Tongue (tissue), 2 donors: ENCODE measurements around the gene FAM53B. TPM values are rescaled to one million over a fixed set of nuclear protein-coding genes. Genes with fewer than 3 reads are reported as not detected.

Experiments
- DNase-seq: peaks from one replicate; pipeline ENCODE4 v3.0.0-alpha.2; 2015
- total RNA-seq: library from RNA; depleted of rRNA; stranded (reverse); fragments of >200 nt; gene quantifications from one replicate; pipeline ENCODE4 v1.2.3, GENCODE V29; 2014

The FAM53B gene
- total RNA-seq, 1 donor from 2014 or later: 70.9 TPM

DNA sequence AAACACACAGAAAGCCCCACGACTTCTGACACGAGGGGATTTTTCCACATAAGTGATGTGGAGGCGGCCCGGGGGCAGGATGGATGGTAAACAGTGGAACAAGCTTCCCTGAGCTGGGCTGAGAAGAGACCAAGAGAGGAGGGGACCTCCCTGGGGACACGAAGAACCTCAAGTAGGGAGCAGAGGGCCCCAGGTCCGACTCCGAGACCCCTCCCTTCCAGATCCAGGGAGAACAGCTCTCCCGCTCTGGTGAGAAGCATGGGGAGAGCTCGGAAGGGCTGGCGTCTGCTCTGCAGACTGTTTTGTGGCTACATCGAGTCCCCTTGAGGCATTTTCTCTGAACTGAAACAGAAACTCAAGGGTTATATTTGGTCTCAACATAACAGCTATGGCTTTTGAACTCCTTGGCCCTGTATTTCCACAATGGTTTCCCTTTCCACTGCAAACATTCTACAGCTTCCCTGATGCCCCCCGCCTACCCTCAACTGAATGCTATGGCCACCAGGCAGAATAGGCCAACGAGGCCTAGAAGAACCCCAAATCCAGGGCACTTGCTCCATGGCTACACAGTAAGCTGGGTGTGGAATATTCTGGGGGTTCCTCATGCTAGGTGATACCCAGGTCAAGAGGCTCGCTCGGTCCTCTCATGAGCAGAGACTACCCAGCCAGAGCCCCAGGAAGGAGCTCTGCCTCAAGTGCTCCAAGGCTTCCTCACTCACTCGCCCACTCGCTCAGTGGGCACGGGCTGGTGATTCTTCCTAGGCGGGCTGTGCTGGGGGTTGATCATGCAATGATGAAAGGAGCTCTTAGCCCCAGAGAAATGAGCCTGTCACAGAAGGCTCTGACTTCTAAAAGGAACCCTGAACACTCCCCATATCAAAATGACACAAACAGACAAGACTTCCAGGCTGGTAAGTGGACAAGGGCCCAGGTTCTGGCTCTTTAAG, 47.5 kb downstream of the FAM53B start:
- DNase-seq: no peak

DNA sequence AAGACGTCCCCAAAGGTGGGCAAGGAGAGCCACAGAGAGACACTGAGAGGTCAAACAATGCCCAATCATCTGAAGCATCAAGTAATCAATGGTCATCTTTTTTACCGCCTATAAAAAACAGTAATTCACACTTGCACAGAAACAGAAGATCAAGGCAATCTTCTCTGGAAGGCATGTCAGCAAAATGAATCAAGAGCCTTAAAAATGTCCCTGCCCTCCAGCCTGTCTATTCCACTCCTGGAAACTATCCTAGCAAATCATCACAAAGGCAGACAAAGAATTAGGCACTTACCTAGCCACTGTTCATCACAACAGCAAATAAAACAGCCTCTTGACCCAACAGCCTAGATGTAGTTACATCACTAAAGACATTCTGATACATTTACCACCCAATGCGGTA, 48.9 kb downstream of the FAM53B start:
- no peak for DNase-seq

DNA sequence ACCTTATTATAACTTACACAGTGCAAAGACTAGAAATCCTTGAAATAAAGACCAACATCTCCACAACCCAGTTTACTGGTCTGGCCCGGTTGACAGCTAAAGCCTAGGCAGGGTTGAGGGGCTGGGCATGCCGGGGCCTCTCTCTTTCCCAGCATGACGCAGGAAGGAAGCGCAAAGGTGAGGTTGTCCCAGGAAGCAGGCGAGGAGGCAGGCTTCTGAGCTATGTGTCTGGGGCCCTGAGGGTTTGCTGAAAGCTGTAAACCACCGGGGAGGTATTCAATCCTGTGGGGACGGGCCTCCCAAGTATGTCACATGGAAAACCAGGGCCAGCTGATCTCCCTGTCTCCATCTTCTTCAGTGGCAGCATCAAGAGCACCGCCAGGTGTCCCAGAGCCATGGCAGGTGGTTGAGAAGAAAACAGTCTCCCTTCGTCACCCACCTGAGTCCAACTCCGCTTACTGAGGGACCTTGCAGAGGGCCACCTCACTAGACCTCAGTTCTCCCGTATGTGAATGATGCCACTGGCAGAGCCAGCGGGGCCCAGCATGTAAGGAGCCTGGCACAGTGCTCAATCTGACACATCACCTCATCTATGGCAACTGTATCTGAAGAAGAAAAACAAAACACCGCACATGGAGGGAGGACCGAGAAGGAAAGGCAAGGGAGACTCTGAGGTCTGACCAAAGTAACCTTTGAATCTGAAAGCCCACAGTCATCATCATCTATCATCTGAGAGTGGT, 49.5 kb downstream of the FAM53B start:
- no peak for DNase-seq

DNA sequence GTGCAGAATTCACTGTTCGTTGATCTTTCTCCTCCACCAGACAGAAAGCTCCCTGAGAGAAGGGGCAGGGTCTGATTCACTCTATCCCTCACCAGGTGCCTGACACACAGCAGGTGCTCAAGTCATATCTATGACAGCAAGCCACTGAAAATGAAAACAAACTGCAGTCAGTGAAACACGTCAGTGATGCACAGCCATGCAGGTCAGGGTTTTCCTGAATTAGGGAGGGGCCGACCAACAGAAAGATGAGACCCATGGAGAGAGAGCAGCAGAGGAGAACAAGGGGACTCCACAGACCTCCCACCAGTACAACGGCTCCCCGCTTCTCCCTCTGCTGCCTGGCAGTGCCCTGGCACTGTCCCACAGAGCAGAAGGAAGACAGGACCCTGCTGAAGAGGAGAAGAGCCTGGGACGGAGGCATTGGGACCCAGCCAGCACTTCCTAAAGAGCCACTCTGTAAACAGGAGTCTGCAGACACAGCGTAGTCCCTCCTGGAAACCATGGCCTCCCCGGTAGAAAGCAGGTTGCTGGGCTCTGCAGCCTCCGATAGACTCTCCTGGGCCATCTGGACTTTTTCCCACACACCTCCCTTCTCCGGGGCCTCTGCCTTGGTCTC, 50.3 kb downstream of the FAM53B start:
- no peak for DNase-seq

DNA sequence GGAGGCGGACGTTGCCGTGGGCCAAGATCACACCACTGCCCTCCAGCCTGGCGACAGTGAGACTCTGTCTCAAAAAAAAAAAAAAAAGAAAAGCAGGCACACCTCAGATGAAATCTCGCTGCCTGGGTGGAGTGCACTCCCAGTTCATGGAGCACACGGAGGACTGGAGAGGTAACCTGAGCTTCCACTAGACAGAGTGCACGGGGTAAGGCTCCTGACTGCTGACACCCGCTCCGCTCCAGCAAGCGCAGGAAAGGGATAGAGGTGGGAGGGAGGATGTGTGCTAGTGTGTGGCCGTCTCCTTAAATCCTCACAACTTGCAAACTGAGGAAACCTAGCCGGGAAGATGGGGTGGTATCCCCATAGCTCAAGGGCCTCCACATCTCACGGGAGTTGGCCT, 50.8 kb downstream of the FAM53B start:
- no peak for DNase-seq

DNA sequence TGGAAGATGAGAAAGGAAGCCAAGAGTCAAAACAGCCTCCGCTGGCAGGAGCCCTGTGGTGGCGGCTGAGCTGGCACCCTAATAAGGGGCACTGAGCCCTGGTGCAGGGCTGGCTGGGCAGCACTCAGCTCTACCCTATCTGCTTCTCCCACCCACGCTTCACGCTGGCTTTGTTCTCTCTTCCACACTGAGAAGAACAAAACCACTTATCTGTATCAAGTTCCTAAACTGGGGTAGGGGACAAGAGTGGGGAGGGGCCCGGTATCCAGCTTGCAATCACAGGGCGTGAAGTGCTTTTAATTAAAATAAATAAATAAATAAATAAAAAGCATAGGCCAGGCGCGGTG, 52.1 kb downstream of the FAM53B start:
- DNase-seq: no peak

DNA sequence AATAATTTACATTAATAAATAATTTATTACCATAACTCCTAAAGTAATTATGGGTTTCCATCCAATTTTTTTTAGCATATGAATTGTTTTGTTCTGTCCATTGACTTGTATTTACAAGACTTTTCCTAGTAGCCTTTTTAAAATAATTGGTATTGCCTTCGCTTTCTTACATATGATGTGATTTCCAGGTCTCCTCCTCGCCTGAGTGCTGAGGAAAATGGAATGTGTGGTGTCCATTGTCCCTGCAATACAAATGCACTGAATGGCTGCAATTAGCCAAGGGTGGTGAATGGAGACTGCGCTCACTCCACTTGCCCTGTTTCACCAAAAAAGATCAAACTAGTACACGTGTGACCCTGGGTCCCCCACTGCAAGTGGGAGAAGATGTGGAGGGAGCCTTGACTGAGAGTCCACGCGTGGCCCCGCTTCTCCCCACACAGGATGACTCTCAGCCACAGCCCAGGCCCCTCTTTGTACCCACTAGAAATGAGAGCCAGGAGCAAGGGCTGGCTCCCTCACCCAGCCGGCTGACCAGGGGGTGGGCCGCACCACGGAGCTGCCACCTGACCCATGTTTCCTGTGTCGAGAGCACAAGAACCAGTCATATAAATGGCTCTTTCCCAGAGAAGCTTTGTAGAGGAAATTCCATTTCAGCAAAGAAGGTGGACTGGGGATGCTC, 52.6 kb downstream of the FAM53B start:
- no peak for DNase-seq

DNA sequence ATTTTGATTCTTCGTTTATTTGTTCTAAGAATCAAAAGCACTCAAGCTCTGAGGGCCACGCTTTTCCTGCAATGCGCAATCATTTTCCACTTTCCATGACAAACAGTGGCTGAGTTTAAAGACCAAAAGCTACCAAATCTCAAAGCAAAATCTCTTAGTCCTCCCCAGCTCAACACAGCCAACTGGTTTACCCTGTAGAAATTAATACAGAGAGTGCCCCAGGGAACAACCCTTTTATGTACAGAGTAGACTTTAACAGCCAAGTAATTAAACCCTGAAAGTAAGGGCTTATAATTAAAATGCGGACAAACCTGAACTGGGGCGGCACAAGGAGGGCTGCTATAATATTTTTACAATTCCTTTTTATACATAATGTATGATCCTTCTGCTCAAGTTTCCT, 53.2 kb downstream of the FAM53B start:
- no peak for DNase-seq

DNA sequence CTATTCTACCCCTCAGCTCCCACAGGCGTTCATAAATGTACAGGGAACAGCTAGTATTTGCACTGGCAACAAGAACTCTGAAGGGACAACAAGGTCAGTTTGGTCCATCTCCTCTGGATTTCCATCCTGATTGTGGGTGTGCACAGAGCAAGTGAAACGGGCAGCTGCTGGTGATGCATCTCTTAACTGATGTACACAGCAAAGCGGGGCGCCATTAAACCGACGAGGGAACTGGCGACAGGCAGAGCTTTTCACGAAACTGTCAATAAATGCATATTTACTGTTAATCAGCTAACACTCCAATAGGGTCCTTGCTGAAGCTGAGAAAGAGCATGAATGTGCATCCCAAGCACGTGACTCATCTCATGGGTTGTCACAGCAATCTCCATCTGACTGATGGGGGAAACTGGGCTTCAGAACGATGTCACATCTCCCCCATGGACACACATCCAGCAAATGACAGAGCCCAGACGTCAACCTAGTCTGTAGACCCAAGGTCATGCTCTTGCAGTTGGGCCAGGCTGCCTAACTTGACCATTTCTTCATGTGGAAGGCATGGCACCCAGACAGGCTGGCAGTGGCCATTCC, 54.2 kb downstream of the FAM53B start:
- no peak for DNase-seq

DNA sequence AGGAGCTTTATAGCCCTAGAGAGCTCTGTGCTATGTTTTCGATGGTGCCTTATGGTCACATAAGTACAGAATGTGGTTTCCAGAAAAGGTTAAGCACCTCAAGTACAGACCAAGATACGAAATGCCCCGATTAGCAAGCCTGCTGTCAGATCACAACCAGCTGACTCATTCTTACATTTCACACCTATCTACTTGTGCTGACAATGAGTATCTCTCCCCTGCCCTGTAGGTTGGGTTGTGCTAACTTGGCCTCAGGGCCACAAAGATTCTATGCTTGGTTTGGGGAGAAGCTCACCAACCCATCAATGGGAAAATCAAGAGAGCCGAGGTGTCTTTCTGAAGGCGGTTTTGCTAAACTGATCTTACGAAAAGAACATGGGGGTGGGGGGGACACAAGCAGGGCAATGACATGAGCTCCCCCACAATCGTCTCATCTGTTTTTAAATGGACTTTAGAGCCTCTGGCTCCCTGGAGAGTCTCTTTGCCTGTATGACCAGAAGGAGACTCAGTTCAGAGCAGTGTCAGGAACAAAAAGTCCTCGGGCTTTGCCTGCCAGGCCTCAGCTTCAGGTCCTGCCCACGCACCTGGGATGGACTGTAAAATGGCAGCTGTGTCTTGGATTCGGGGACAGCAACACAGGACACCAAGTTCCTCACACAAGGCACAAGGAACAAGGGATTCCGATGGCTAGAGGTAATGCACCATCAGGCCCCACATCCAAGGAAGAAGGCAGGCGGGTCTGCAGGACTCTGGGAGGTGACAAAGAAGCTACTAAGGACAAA, 55.1 kb downstream of the FAM53B start:
- DNase-seq: no peak

DNA sequence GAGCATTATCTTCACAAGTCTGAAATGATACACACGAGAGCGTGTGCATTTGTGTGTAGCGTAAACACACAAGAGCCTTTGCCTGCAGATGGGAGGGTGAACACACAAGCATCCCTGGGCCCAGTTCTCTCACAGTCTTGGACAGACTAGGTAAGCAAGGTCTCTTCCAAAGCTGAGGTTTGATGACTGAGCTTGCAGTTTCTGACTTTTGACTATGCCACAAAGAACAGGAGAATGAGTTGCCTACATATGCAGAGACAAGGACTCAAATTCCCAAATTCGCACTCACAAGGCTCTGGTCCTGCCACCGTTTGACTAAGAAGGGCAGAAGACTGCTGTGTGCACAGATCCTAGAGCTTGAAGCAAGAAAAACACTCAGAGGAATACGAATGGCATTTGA, 55.8 kb downstream of the FAM53B start:
- DNase-seq: no peak

DNA sequence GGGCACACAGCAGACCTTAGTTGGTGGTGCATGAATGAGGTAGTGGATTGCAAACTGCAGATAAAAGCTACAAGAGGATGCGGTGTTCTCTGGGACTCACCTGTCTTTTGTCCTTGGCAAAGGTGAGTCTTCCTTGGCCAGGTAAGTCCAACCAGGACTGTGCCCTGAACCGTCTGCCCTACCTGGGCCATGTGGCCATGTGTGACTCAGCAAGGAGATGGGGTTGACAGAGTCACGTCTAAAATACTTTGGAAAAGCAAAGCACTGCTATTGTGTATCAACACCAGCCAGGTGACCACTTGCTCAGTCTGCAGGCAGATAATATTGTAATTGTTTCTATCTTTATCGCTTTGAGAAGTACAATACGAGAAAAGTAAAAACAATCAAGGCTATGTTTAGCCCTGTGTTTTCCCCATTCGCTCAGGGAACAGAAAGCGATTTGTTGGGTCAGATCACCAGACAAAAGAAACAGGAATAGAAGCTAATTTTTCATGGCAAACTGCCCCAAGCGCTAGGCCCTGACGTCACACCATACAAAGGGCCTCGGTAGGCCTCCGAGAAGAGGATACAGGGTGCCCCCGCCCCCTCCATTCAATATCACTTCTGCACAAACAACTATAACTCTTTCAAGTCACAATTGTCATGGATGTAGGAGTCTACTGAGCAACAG, 57.3 kb downstream of the FAM53B start:
- no peak for DNase-seq

DNA sequence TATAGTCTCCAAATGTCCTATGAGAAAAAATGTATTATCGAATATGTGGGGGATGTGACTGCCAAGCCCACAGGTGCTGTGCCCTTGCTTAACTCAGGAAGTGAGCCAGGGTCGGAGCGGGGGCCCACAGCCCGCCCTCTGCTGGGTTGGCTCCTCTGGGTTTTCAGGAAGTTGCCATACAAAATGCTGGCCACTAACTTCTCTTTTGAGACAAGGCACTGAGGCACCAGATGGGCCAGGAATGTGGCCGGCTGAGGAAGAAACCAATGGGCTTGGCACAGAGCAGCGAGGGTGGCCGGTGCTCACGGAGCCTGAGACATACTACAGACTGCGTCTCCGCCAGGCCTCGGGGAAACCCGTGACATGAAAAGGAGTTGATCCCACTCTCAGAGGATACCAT, 58.9 kb downstream of the FAM53B start:
- no peak for DNase-seq

DNA sequence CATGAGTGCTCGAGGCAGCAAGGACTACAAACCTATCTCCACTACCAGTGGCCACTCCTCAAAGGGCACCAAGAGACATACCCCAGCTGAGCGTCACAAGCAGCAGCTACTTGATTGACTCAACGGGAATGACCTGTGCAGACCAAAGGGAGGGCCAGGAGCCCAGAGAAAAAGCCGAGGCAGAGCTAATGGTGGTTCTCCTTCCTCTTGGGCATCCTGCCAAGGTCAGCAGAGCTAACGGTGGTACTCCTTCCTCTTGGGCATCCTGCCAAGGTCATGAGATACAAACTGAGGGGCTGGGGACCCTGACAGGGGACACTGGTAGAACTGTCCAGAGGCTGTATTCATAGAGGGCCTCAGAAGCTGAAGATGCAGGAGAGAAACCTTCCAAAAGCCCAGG, 60.4 kb downstream of the FAM53B start:
- DNase-seq: no peak

DNA sequence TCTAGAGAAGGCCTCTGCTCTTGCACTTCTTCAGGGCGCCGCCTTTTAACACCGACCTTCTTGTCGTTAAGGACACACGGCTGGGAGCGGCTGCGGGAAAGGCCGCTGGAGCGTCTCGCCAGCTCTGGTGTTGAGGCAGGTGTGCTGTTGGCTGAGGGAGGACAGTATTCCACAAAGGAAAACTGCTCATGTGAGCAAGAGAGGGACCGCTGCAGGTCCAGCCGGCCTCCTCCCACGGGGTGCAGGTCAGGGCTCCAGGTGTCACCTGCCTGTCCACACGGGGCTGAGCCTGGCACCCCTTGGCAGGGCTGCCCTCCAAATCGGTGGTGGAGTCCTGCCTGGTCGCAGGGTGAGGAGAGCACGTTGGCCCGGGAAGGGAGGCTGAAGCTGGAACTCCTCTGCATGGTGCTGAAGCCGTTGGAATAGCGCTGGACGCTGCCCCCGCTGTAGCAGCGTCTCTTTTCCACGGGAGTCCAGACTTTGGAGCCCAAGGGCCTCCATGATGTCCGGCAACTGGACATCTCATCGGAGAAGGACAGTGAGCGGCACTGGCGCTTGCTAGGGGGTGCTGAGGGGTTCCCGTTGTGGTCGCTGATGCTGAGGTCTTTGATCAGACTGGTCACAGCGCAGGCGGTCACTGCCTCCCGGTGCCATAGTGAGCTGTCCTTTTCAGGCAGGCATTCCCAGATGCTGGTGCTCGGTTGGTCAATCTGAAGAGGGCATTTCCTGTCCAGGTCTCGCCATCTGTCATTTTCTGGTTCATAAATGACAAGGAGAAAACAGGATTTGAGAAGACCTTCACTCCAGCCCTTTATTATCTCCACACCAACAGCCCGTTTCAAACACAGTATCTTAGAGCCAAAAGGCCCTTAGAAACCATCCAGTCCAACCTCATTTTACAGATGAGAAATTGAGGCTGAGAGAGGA, 62.3 kb downstream of the FAM53B start:
- DNase-seq: no peak

DNA sequence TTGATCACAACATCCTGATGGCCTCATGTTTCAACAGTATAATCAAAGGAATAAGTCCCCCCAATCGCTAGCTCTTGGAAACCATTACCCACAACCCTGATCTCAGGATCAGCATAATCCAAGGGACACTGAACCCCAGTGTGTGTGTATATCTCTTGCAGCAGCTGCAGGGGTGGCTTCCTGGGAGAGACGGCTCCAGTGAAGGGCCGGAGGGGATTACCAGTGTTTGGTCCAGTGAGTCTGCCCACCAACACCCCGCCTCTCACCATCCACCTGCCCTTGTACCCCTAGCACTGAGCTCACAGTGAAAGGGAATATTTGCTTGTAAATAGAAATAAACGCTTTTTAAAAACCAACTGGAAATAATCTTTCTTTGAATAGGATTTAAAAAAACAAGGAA, 63.1 kb downstream of the FAM53B start:
- DNase-seq: no peak

DNA sequence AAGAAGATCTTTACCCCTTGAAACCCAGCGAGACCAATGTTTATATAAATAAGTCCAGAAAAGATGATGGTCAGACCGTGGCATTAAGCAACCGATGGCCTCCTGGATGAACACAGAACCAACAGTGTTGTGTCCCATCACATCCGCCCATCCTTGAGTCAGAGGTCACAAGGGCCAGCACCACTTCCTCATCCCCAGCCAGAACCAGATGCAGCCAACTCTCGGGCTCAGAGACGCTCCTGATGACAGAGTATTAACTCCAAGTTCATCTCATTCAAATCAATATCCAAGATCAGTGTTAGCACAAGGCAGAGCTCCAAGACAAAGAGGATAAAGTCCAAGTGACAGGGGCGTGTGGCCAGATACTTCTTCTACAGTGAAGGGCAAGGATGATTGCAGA, 63.5 kb downstream of the FAM53B start:
- no peak for DNase-seq

DNA sequence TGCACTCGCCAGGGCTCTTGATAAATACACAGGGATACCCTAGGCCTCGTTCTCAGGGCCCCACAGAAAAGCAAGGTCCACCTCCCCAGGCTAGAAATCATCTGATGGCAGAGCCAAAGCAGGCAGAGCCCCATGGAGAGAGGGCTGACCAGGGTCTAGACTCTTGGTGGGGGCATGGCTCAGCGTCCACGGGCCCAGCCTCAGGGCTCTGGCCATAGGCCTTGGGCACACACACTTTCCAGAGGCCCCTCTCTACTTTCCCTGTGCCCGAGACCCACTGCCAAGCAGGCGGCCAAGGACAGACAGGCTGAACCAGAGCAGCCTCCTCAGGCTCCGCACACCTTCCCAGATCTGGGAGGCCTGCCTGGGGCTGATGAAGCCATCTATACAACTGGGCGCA, 64.8 kb downstream of the FAM53B start:
- no peak for DNase-seq

DNA sequence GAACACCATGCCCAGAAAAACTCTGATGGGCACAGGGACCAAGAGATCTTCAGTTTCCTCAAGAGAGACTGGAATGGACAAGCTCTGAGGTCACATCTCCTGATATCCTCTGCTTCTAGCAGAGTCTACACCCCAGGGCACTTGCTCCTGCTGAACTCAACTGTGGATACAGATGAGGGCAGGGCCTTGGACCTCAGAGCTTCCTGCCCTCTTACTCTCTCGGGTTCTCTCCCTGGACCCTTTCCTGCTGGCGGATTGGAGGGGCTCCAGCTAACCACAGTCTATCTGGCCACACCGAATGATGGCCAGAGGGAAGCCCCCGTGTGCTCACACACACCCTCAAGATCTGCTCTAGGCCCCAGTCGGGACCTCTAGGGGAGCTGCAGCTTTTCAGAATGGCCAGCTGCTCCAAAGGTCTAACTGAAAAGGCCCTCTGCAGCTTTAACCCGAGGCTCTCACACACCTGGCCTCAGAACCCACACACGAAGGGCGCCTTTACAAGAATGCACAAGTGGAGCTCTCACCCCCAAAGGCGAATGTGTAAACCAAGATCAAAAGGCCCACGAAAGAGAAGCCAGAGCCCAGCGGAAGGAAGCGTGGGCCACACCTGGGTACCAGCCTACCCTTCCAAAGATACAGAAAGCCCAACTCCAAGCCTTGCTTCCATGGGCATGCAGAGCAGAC, 65.5 kb downstream of the FAM53B start:
- DNase-seq: no peak
